ENCODE results near the gene FAT1.

The FAT1 gene

GRCh38 chr4:186591651-186592050 lies 132.0 kb downstream of the FAT1 start:
- no peak for DNase-seq (ENCODE audit: low read depth)
- H3K4me3 ChIP-seq (ENCODE audit: low read length) = no peak overlapping the region
- no peak for TF ChIP-seq CTCF (conservative IDR thresholded peaks at IDR 0.05; ENCODE audit: low read depth, low read length)

GRCh38 chr4:186588503-186588902 lies 135.2 kb downstream of the FAT1 start:
- TF ChIP-seq CTCF (conservative IDR thresholded peaks at IDR 0.05; ENCODE audit: low read depth, low read length) = no peak
- DNase-seq (ENCODE audit: low read depth) = no peak
- H3K4me3 ChIP-seq (ENCODE audit: low read length) = no peak overlapping the region

- peak; percentile 91 for TF ChIP-seq CTCF (conservative IDR thresholded peaks at IDR 0.05; ENCODE audit: low read depth, low read length)
Measured at GRCh38 chr4:186587416-186588018, 136.1 kb downstream of the FAT1 start.

GRCh38 chr4:186586205-186586604 lies 137.5 kb downstream of the FAT1 start:
- no peak for TF ChIP-seq CTCF (conservative IDR thresholded peaks at IDR 0.05; ENCODE audit: low read depth, low read length)
- peak; percentile 5 for DNase-seq (ENCODE audit: low read depth)
- H3K4me3 ChIP-seq (ENCODE audit: low read length) = no peak overlapping the region

More at GRCh38 chr4:186587416-186588018, 136.1 kb downstream of the FAT1 start:
- no peak overlapping the region for H3K4me3 ChIP-seq (ENCODE audit: low read length)
- peak; percentile 7 for DNase-seq (ENCODE audit: low read depth)

GRCh38 chr4:186584912-186585311 lies 138.7 kb downstream of the FAT1 start:
- DNase-seq (ENCODE audit: low read depth) = no peak
- no peak for TF ChIP-seq CTCF (conservative IDR thresholded peaks at IDR 0.05; ENCODE audit: low read depth, low read length)
- H3K4me3 ChIP-seq (ENCODE audit: low read length) = no peak overlapping the region

- no peak overlapping the region for H3K4me3 ChIP-seq (ENCODE audit: low read length)
- no peak for DNase-seq (ENCODE audit: low read depth)
- TF ChIP-seq CTCF (conservative IDR thresholded peaks at IDR 0.05; ENCODE audit: low read depth, low read length) = no peak
Measured at GRCh38 chr4:186581421-186581820, 142.2 kb downstream of the FAT1 start.

- H3K4me3 ChIP-seq (ENCODE audit: low read length) = no peak overlapping the region
- TF ChIP-seq CTCF (conservative IDR thresholded peaks at IDR 0.05; ENCODE audit: low read depth, low read length) = no peak
- DNase-seq (ENCODE audit: low read depth) = no peak
Measured at GRCh38 chr4:186580669-186581068, 143.0 kb downstream of the FAT1 start.
